Activated naive CD8-positive, alpha-beta T cell treated with anti-CD3 and anti-CD28 coated beads, Interleukin-2, amount 50 U/mL, for 24 hours (primary cell): ENCODE measurements around the gene KPRP.
A peak's percentile ranks its signal among the peaks of the same experiment; 100 is the strongest.

ENCODE experiments used
- ATAC-seq: fragments of 150-1000 bp; cut with Tn5 transposase; one replicate; pipeline ENCODE4 v1.10.0; 2021
- DNase-seq: peaks from one replicate; pipeline ENCODE4 v3.0.0; 2021
- H3K27ac Mint-ChIP-seq: one replicate; pipeline ENCODE4 v1.8.0; 2021; ENCODE audit warnings: mild to moderate bottlenecking, mixed read lengths
- H3K27me3 Mint-ChIP-seq: one replicate; pipeline ENCODE4 v1.8.0; 2021; ENCODE audit warnings: mixed read lengths
- H3K36me3 Mint-ChIP-seq: one replicate; pipeline ENCODE4 v1.8.0; 2021; ENCODE audit warnings: low read depth, mixed read lengths
- H3K4me1 Mint-ChIP-seq: one replicate; pipeline ENCODE4 v1.8.0; 2021; ENCODE audit warnings: mixed read lengths
- H3K4me3 Mint-ChIP-seq: one replicate; pipeline ENCODE4 v1.8.0; 2021; ENCODE audit warnings: mild to moderate bottlenecking, moderate library complexity, mixed read lengths
- H3K9me3 Mint-ChIP-seq: one replicate; pipeline ENCODE4 v1.8.0; 2021; ENCODE audit warnings: mixed read lengths

KPRP gene

GRCh38 chr1:152757747-152758146 lies at the start of gene KPRP:
TSS of gene KPRP (plus strand) at chr1:152758025. CDS start at chr1:152759589, 1,564 bp downstream.
- no peaks in the 10 kb centered on the region for H3K4me1 Mint-ChIP-seq
- no peak for ATAC-seq
- no peaks in the 10 kb centered on the region for H3K9me3 Mint-ChIP-seq
- DNase-seq, result no peak
- no peak within 1 kb of the TSS for H3K27ac Mint-ChIP-seq
- H3K36me3 Mint-ChIP-seq, result no peaks in the 10 kb centered on the region
- peaks cover 13% of the 10 kb centered on the region for H3K27me3 Mint-ChIP-seq
- H3K4me3 Mint-ChIP-seq, result no peak within 1 kb of the TSS

- no peak for ATAC-seq
- H3K36me3 Mint-ChIP-seq, result no peaks in the 10 kb centered on the region
- no peaks in the 10 kb centered on the region for H3K4me1 Mint-ChIP-seq
- no peak overlapping the region for H3K4me3 Mint-ChIP-seq
- DNase-seq, result no peak
- H3K9me3 Mint-ChIP-seq, result no peaks in the 10 kb centered on the region
- no peak overlapping the region for H3K27ac Mint-ChIP-seq
- peaks cover 11% of the 10 kb centered on the region for H3K27me3 Mint-ChIP-seq
Measured at GRCh38 chr1:152718238-152718637, 39.6 kb upstream of the KPRP start.

DNA sequence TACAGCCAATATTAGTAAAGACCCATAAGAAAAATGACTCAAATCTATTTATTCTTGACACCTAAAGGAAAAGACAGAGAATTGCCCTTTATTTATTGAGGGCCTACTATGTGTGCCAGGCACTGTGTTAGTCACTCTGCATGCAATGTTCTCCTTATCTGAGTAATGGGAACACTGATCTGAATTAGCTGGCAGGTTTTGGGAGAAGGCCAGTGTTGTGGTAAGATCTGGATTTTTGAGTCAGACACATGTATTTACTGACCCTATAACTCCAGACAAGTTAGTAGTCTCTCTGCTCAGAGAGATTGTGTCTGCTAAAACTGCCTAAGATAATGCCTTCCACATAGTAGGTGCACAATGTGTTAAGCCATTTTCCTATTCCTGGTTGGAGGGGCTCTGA lies 32.6 kb upstream of the KPRP start:
- H3K9me3 Mint-ChIP-seq, result no peaks in the 10 kb centered on the region
- H3K27me3 Mint-ChIP-seq, result peaks cover 5% of the 10 kb centered on the region
- H3K4me1 Mint-ChIP-seq, result no peaks in the 10 kb centered on the region
- no peak overlapping the region for H3K4me3 Mint-ChIP-seq
- H3K36me3 Mint-ChIP-seq, result no peaks in the 10 kb centered on the region
- no peak overlapping the region for H3K27ac Mint-ChIP-seq
- DNase-seq (no peak), ATAC-seq (no peak)

DNA sequence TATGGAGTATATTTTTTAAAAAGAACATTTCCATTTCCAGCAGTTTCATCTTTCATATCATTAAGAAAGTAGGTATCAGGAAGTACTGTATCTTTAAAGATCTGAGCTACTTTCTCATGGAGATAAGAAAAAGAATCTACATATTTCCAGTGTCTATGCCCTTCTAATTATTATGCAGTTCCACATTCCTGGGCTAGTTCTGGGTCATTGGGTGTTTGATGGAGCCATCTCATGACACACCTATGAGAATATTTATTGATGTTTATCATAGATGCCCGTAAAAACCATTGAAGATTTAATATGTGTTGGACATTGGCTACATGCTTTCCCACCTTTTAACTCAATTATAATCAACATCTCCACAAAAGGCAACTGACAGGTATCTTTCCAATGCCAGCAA lies 28.8 kb upstream of the KPRP start:
- Mint-ChIP-seq H3K4me1 (no peaks in the 10 kb centered on the region), H3K27me3 (peaks cover 10% of the 10 kb centered on the region), H3K27ac (no peak overlapping the region), H3K9me3 (no peaks in the 10 kb centered on the region), H3K4me3 (no peak overlapping the region), H3K36me3 (no peaks in the 10 kb centered on the region)
- DNase-seq (no peak), ATAC-seq (no peak)

GRCh38 chr1:152735648-152736047 lies 22.2 kb upstream of the KPRP start:
- Mint-ChIP-seq H3K27me3 (peaks cover 22% of the 10 kb centered on the region), H3K4me1 (no peaks in the 10 kb centered on the region), H3K27ac (no peak overlapping the region), H3K9me3 (no peaks in the 10 kb centered on the region), H3K36me3 (no peaks in the 10 kb centered on the region), H3K4me3 (no peak overlapping the region)
- DNase-seq (no peak), ATAC-seq (no peak)

DNA sequence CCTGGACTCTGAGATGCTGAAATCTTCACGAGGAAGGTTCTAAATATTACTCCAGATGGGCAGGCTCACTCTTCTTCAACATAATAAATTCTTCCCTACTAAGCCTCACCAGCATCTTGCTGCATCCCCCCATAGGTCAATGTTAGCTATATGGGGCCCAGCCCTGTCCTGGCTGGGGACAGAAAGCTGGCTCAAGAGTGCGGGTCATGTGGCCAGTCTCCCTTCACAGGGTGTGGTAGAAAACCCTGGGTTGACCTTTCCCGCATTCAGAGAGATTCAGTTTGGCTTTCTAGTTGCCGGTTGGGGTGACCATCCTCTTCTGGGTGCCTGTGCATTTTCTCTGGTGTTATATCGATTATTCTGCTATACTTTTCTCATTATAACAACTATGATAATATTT lies 19.8 kb upstream of the KPRP start:
- no peak for ATAC-seq
- peaks cover 27% of the 10 kb centered on the region for H3K27me3 Mint-ChIP-seq
- H3K4me3 Mint-ChIP-seq, result no peak overlapping the region
- no peaks in the 10 kb centered on the region for H3K4me1 Mint-ChIP-seq
- no peaks in the 10 kb centered on the region for H3K36me3 Mint-ChIP-seq
- H3K9me3 Mint-ChIP-seq, result no peaks in the 10 kb centered on the region
- DNase-seq, result no peak
- H3K27ac Mint-ChIP-seq, result no peak overlapping the region

DNA sequence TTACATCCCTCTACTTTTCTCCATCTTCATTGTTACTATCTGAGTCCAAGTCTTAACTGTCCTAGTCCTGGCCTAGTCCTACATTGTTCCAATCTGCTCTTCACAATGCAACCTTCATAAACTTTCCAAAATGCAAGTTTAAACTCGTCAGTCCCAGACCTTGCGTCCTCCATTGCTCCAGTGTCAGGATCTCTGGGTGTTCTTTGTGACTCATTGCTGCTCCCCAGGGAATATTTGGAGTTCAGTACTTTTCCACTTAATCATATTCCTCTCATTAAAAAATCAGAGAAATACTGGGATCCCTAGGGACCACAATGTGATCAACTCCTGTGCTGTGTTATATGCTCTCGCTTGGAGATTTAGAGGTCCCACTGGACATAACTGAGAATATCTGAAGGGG lies 18.0 kb upstream of the KPRP start:
- Mint-ChIP-seq H3K27ac (no peak overlapping the region), H3K9me3 (no peaks in the 10 kb centered on the region), H3K27me3 (peaks cover 26% of the 10 kb centered on the region), H3K4me3 (no peak overlapping the region), H3K36me3 (no peaks in the 10 kb centered on the region), H3K4me1 (no peaks in the 10 kb centered on the region)
- ATAC-seq (no peak), DNase-seq (no peak)

GRCh38 chr1:152741656-152742055 lies 16.2 kb upstream of the KPRP start:
- H3K4me3 Mint-ChIP-seq, result no peak overlapping the region
- no peak overlapping the region for H3K27ac Mint-ChIP-seq
- H3K4me1 Mint-ChIP-seq, result no peaks in the 10 kb centered on the region
- H3K9me3 Mint-ChIP-seq, result no peaks in the 10 kb centered on the region
- peaks cover 16% of the 10 kb centered on the region for H3K27me3 Mint-ChIP-seq
- DNase-seq, result no peak
- no peak for ATAC-seq
- no peaks in the 10 kb centered on the region for H3K36me3 Mint-ChIP-seq

- ATAC-seq, result no peak
- Mint-ChIP-seq H3K4me3 (no peak overlapping the region), H3K27me3 (peaks cover 14% of the 10 kb centered on the region)
Measured at GRCh38 chr1:152743371-152744145, 14.3 kb upstream of the KPRP start.

GRCh38 chr1:152745289-152745704 lies 12.5 kb upstream of the KPRP start:
- Mint-ChIP-seq H3K27ac (no peak overlapping the region), H3K27me3 (peaks cover 20% of the 10 kb centered on the region), H3K36me3 (no peaks in the 10 kb centered on the region), H3K9me3 (no peaks in the 10 kb centered on the region), H3K4me1 (no peaks in the 10 kb centered on the region), H3K4me3 (no peak overlapping the region)
- DNase-seq, result no peak
- no peak for ATAC-seq

More at GRCh38 chr1:152743371-152744145, 14.3 kb upstream of the KPRP start:
- Mint-ChIP-seq H3K9me3 (no peaks in the 10 kb centered on the region), H3K4me1 (no peaks in the 10 kb centered on the region), H3K36me3 (no peaks in the 10 kb centered on the region), H3K27ac (no peak overlapping the region)
- DNase-seq, result no peak

- no peaks in the 10 kb centered on the region for H3K36me3 Mint-ChIP-seq
- no peak for ATAC-seq
- H3K27me3 Mint-ChIP-seq, result peaks cover 23% of the 10 kb centered on the region
- no peak overlapping the region for H3K4me3 Mint-ChIP-seq
- no peaks in the 10 kb centered on the region for H3K4me1 Mint-ChIP-seq
- H3K9me3 Mint-ChIP-seq, result no peaks in the 10 kb centered on the region
- no peak overlapping the region for H3K27ac Mint-ChIP-seq
- DNase-seq, result no peak
Measured at GRCh38 chr1:152745765-152746444, 11.9 kb upstream of the KPRP start.

GRCh38 chr1:152747831-152748230 lies 10.0 kb upstream of the KPRP start:
- DNase-seq (no peak), ATAC-seq (no peak)
- peaks cover 3% of the 10 kb centered on the region for H3K4me1 Mint-ChIP-seq
- peaks cover 20% of the 10 kb centered on the region for H3K27me3 Mint-ChIP-seq
- H3K36me3 Mint-ChIP-seq, result no peaks in the 10 kb centered on the region
- no peak overlapping the region for H3K27ac Mint-ChIP-seq
- no peaks in the 10 kb centered on the region for H3K9me3 Mint-ChIP-seq
- no peak overlapping the region for H3K4me3 Mint-ChIP-seq

GRCh38 chr1:152752225-152752624 lies 5.6 kb upstream of the KPRP start:
- Mint-ChIP-seq H3K9me3 (no peaks in the 10 kb centered on the region), H3K36me3 (no peaks in the 10 kb centered on the region), H3K4me3 (no peak overlapping the region), H3K27me3 (peaks cover 28% of the 10 kb centered on the region), H3K27ac (no peak overlapping the region), H3K4me1 (peaks cover 3% of the 10 kb centered on the region)
- DNase-seq, result no peak
- ATAC-seq, result peak; percentile 28

DNA sequence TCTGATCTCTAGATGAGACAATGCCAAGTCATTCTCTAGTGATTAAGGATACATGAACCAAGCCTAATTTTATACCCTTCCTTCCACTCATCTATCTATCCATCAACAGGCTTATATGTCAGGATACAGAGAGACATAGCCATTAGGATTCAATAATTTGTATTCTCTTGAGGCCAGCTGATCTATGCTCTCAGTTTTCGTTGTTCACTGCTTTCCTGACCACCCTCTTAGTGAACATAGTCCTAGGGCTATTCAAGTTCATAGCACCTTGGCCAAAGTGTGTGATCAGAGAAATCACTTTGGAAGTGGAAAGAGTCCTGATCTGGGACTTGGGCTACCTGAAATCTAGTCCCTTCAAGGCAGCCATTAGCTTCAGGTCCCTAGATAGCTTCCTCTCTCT lies 4.2 kb upstream of the KPRP start:
- Mint-ChIP-seq H3K27ac (no peak overlapping the region), H3K4me3 (no peak overlapping the region), H3K9me3 (no peaks in the 10 kb centered on the region), H3K36me3 (no peaks in the 10 kb centered on the region), H3K4me1 (peaks cover 3% of the 10 kb centered on the region), H3K27me3 (peaks cover 23% of the 10 kb centered on the region)
- ATAC-seq, result no peak
- DNase-seq, result no peak

DNA sequence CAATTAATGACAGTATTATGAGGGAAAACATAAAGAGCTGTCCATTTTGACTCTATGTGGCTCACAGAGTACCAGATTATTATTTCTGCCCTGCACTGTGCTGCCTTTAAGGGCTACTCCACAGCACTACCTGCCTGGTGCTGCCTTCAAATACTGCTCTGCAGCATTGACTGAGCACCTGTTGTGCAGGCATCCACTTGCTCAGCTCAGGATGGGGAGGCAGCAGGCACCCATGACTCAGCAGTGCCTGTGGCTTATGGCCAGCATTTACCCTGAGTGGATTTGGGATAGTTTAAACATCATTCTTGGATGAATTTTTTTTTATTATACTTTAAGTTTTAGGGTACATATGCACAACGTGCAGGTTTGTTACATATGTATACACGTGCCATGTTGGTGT lies 953 bp upstream of the KPRP start:
- Mint-ChIP-seq H3K27me3 (peaks cover 12% of the 10 kb centered on the region), H3K4me3 (no peak overlapping the region), H3K4me1 (peaks cover 3% of the 10 kb centered on the region), H3K36me3 (no peaks in the 10 kb centered on the region), H3K9me3 (no peaks in the 10 kb centered on the region), H3K27ac (no peak overlapping the region)
- no peak for ATAC-seq
- DNase-seq, result no peak
